Amniotic epithelial cell (primary cell): ENCODE measurements around the gene PDIA3.
"Not testable (repeated sequence)": the region's sequence is repeated elsewhere in the genome, so short reads cannot be mapped to it uniquely, and the experiment has no call there.

Experiments used
- DNase-seq: peaks from one replicate; pipeline ENCODE4 v3.0.0-alpha.2; 2010; ENCODE audit warnings: low read depth

The PDIA3 gene

DNA sequence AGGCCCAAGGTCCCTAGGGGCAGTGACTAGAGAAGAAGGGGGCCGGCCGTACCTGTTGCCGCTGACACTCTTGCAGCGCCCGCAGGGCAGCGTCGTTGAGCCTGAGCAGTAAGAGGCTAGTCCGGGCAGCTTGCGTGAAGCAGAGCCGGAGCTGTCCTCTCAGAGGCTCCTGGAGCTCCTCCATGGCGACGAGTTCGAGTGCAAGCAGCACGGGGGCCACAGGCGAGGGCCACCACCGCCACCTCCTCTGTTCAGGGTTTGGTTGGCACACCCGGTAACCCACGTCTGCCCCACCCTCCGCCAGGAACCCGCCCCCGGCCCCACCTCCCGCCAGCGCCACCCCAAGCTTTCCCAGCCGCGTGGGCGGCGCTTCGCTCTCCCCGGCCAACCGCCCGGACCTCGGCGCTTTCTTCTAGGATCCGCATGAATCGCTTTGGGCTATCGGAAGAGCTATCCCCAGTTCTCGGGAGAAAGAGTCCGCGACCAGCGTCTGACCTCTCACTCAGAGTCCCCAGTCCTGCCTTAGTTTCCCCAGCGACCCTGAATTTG lies 30.6 kb downstream of the PDIA3 start, which contains the start of gene ELL3:
ELL3 (minus strand) TSS at position 249 of the 549 bp plus-strand sequence; CDS start at position 184, 65 bp downstream.
- peak; percentile 41 for DNase-seq

DNA sequence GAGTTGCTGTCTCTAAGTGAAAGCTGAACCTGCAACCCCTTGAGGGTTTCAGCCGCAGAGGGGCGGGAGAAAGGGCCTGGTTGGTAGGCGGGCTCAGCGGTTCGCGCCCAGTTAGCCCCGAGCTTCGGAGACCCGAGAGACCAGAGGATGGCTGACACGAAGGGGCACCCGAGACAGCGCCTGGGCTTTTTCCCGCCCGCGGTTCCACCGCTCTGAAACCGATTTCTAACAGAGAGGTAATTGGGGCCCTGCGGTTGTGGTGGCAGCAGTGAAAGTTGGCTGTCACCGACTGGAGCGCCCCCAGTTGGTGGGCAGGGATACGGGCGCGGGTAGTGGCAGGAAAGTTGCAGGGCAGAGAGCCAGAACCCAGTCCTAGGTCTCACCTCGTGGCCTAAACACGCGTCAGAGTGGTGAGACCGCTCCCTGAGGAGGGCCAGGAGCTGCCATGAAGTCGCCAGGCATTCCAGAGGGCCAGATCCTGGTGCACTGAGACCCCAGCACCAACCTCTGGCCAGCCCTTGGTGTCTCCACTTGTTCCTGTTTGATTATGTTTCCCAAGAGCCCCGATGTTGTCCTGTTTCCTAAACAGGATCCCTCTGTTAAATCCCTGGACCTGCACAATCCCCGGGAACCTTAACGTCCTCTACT lies 31.2 kb downstream of the PDIA3 start:
- DNase-seq = peak; percentile 62

DNA sequence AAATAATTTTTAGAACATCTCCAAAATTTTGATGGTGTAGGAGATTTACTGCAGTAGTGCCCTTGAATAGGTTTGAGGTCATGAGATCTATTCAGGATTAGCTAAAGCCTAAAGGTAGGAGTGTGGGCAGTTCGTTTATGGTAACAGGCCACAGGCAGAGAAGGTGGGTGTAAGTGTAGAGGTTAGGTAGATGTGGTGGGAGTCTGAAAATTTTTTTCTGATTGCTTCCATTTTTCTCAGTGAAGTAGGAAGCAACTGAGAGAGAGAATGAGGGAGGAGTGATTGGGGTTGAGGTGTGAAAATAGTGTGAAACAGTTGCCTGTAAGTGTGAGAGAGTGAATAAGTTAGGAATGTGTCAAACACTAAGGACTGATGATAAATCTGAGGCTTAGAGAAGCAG lies 32.8 kb downstream of the PDIA3 start:
- DNase-seq = no peak

DNA sequence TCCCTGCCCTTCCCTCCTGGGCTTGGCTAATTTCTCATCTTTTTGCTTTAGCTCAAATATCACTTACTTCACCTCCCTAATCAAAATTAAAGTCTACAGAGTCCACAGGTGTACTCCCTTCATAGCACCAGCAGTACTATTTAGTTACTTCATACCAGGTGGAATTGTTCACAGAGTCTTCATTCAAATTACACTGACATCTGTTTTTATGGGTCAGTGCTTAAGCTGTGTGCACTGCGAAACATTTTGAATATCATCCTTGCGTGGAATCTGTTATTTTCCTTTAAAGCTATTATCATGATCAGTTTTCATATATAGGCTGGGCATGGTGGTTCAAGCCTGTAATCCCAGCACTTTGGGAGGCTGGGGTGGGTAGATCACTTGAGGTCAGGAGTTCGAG lies 43.2 kb downstream of the PDIA3 start:
- DNase-seq = no peak

DNA sequence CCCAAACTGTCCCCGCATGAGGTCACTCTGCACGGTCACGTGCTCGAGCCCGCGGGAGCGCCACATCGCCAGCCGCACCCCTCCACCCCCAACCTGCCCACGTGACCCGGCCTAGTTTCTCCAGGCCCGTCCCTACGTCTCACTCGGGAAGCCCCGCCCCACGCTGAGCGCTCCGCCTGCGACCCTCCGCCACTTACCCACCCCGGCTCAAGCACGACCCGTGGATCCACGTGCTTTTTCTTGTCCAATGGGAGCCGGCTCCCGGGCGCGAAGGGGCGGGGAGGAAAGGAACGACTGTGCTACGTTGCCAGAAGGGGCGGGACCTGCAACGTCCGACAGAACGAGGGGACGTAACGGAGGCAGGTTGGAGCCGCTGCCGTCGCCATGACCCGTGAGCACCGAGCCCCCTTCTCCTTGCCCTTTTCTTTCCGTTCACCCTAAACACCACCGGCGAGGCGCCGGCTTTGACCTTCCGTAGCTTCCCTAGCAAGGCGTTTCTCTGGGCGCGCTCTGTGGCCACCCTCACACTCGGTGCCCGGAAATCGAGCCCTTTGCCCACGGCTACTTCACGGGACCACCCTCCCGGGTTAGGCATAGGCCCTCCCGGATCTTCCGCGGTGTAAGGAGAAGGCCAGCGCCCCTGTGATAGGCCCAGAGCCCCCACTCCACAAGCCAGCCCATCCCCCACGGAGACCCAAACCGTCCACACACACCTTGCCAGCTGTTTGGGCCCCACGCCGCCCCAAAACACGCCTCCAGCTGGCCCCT lies 45.9 kb downstream of the PDIA3 start, which contains the start of gene SERF2:
SERF2 (plus strand) TSS at position 328 of the 768 bp plus-strand sequence; CDS start at position 385, 57 bp downstream.
- DNase-seq = peak; percentile 99

DNA sequence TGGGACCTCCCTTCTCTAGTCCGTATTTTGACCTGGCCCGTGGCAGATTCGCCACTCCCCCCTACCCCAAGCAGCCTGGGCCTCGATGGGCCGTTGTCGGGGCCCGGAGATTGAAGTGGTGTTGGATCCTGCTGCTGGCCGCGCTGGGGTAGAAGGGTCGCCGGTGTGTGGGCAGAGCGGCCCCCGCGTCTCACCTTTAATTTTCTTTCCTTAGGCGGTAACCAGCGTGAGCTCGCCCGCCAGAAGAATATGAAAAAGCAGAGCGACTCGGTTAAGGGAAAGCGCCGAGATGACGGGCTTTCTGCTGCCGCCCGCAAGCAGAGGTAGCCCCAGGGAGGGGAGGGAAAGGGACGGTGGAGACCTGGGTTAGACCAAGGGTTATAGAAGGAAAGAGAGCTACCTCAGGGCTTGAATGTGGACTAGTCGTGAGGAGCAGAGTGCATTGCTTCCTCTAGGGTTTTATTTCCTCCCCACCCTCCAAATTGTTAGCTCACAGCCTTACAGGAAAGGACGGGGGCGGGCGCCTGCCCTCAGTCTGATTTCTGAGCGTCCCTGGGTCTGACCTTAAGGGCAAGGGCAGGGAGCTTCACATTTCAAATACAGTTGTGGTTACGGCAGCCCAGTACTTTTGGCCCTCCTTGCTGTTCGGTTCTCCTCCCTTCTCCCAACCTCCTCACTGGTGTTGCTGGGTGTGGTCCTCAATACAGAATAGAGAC lies 46.7 kb downstream of the PDIA3 start:
- peak; percentile 23 for DNase-seq

DNA sequence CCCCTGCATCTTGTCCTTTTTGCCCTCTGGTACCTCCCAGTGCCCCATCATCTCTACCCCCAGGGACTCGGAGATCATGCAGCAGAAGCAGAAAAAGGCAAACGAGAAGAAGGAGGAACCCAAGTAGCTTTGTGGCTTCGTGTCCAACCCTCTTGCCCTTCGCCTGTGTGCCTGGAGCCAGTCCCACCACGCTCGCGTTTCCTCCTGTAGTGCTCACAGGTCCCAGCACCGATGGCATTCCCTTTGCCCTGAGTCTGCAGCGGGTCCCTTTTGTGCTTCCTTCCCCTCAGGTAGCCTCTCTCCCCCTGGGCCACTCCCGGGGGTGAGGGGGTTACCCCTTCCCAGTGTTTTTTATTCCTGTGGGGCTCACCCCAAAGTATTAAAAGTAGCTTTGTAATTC lies 47.4 kb downstream of the PDIA3 start:
- no peak for DNase-seq

DNA sequence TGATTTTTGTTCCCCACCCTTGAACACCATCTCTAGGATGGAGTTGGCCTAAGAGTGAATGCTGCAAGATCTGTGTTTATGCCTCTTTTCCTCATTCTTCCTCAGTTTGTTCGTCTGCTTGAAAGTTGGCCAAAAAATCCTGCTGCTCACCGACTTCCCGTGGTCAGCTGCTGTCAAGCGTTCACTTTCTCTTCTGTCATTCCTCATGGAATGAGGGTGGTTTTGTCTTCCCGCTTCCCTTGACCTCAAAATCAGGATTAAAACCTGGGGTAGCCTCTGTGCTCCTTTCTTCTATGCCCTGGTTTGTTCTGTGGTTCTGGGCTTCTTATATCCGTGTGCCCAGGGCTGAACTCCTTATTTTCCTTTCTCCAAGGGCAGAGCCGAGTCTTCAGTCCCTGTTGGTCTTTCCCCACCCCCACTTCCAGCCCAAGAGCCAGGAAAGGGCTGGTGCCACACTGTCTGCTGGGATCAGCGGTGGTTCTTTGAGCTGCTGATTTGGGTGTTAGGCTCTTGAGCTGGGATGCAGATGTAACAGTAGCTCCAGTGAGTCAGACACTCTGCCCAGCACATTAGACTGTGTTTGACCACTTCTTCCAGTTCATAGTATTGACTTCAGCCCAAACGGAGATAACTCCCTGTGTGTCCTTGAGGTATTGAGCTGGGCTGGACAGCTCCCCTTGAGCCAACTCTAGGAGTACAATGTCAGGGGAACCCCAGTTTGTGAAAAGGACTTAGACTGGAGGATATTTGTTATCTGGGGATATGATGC lies 48.2 kb downstream of the PDIA3 start:
- peak; percentile 69 for DNase-seq

GRCh38 chr15:43795197-43795596 lies 49.0 kb downstream of the PDIA3 start:
- DNase-seq = no peak

- DNase-seq = no peak
These were observed 49.8 kb downstream of the PDIA3 start for GRCh38 chr15:43795997-43796396.

- no peak for DNase-seq
These were observed 50.3 kb downstream of the PDIA3 start for GRCh38 chr15:43796566-43796965.

DNA sequence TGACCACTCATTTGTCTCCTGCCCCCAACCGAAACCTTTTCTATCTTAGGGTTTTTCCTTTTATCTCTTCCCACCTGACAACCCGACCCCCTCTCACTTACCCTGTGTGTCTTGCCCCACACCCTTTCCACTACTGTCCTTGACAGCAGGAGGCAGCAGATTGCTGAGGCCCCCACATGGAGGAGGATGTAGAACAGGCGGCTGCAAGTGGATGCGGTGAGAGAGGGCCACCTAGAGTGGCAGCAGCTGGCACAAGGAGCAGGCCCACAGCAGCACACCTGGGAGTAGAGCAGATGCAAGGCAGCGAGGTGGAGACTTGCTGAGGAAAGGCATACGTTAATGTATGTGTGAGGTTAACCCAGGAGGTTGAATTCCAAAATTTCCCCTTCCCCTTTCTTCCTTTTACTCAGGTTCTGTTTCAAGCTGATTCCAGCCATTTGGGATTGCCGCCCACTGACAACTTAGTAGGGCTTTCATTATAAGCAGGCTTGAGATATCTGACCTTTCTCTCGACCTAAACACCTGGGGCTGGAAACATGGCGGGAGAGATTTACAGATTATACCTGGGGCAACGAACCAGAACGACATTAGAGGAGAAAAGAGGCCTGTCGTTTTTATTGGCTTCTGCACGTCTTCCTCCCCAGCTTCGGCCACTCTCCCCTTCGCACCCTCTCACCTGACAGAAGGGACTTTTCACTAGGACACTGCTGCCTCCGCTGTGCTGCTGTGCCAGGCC lies 53.1 kb downstream of the PDIA3 start:
- no peak for DNase-seq

DNA sequence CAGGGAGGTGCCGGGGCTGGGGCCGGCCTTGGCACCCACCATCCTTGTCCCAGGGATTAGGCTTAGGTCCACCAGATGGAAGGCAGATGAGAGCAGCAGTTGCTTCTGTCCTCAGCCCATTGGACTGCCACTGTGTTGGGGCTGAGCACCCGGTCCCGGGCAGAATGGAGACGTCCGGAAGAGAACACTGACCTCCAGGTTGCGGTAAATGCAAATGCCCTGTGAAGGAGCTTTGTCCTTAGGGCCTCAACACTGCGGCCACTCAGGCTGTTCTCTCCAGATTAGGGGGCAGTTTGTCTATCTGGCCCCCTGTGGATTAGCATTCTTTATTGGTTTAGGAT lies 53.7 kb downstream of the PDIA3 start, which contains the start of gene SERINC4:
SERINC4 (minus strand) TSS at position 276 of the 341 bp plus-strand sequence; CDS start at position 42, 234 bp downstream.
- DNase-seq = no peak

GRCh38 chr15:43800286-43801141 lies 54.3 kb downstream of the PDIA3 start, which contains the start of gene HYPK:
Gene HYPK, plus strand, starts transcription at chr15:43800599. Its CDS starts 24 bp downstream, at chr15:43800623.
- DNase-seq = peak; percentile 81

DNA sequence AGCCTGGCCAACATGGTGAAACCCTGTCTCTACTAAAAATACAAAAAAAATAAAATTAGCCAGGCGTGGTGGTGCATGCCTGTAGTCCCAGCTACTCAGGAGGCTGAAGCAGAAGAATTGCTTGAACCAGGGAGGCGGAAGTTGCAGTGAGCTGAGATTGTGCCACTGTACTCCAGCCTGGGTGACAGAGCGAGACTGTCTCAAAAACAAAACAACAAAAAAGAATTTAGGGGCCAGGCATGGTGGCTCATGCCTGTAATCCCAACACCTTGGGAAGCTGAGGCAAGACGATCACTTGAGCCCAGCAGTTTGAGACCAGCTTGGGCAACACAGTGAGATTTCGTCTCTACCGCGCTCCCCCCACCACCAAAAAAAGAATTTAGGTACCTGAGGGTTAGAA lies 56.4 kb downstream of the PDIA3 start:
- DNase-seq = not testable (repeated sequence)

- no peak for DNase-seq
These were observed 62.3 kb downstream of the PDIA3 start for GRCh38 chr15:43808435-43808950.

GRCh38 chr15:43808960-43809678 lies 62.9 kb downstream of the PDIA3 start:
- DNase-seq = no peak

DNA sequence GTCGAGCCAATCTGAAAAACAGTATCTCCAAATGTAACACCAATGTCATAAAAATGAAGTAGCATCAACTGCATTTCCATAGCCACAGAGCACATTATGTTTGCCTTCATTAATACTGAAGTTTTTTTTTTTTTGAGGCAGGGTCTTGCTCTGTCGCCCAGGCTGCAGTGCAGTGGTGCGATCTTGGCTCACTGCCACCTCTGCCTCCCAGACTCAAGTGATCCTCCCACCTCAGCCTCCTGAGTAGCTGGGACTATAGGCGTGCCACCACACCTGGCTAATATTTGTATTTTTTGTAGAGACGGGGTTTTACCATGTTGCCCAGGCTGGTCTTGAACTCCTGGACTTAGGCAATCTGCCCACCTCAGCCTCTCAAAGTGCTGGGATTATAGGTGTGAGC lies 68.8 kb downstream of the PDIA3 start:
- DNase-seq = not testable (repeated sequence)

- DNase-seq = no peak
These were observed 75.3 kb downstream of the PDIA3 start for GRCh38 chr15:43821505-43821904.
